Activated CD4-positive, alpha-beta T cell treated with anti-CD3 and anti-CD28 coated beads for 36 hours (primary cell): ENCODE results near the gene NAA50. TPM values are rescaled to one million over a fixed set of nuclear protein-coding genes. Genes with fewer than 3 reads are reported as not detected.

ENCODE experiments used
- ATAC-seq: fragments of 200-7000 bp; cut with Tn5 transposase; one replicate; pipeline ENCODE4 v1.10.0; 2021; ENCODE audit warnings: mild to moderate bottlenecking, moderate library complexity
- CTCF ChIA-PET: fragments of 350-600 bp; sonication (Branson Sonifier 250); formaldehyde crosslinking; loops from one replicate; lab custom pipeline; 2021; ENCODE audit warnings: antibody characterized with exemption; lab: Charles Lee
- POLR2A ChIA-PET: fragments of 350-600 bp; sonication (Branson Sonifier 250); formaldehyde crosslinking; loops from one replicate; lab custom pipeline; 2021; ENCODE audit warnings: antibody characterized with exemption, inconsistent platforms; lab: Charles Lee
- DNase-seq: peaks from one replicate; pipeline ENCODE4 v3.0.0-alpha.2; 2020
- H3K27ac Mint-ChIP-seq: one replicate; pipeline ENCODE4 v1.8.0; 2021; ENCODE audit warnings: mixed read lengths
- H3K27me3 Mint-ChIP-seq: one replicate; pipeline ENCODE4 v1.8.0; 2021; ENCODE audit warnings: mixed read lengths
- H3K36me3 Mint-ChIP-seq: one replicate; pipeline ENCODE4 v1.8.0; 2021; ENCODE audit warnings: low read depth, mixed read lengths
- H3K4me1 Mint-ChIP-seq: one replicate; pipeline ENCODE4 v1.8.0; 2021; ENCODE audit warnings: mixed read lengths
- H3K4me3 Mint-ChIP-seq: one replicate; pipeline ENCODE4 v1.8.0; 2021; ENCODE audit warnings: mild to moderate bottlenecking, moderate library complexity, mixed read lengths
- H3K9me3 Mint-ChIP-seq: one replicate; pipeline ENCODE4 v1.8.0; 2021; ENCODE audit warnings: low read depth, mixed read lengths
- intact Hi-C, 2 experiments: fragments of 100-400 bp; cut with DNase I in 1 of 2; cut with micrococcal nuclease in 1 of 2; formaldehyde crosslinking; loops; one replicate each; pipeline versions ENCODE4 v1.14.2 to v1.15.1; 2022 to 2024; cut with DNase I, micrococcal nuclease
- total RNA-seq, 2 experiments: library from RNA; stranded (reverse); gene quantifications; one replicate each; pipeline ENCODE4 v1.2.3, GENCODE V29; 2021

The NAA50 gene
- total RNA-seq, 2 experiments from 2014 or later: 97.1 to 122 TPM

DNA sequence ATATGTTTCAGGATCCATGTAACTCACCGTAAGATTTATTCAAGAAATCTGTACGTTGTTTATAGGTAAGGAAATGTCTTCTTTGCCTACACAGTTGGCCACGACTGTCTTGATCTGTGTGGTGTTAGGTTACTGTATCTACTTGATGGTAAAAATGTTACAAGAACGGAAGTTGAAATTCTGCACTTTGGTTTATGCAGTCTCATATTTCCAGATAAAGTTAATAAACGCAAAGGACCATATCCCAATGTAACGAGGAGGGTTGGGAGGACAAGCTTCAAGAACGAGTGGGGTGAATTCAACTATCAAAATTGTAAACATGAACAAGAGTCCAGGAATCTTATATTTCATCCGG, 50.6 kb downstream of the NAA50 start:
- ATAC-seq: no peak
- H3K4me1 Mint-ChIP-seq: peaks cover 29% of the 10 kb centered on the region
- H3K4me3 Mint-ChIP-seq: peak overlapping the region; percentile 84
- H3K9me3 Mint-ChIP-seq: no peaks in the 10 kb centered on the region
- intact Hi-C loops: loop anchor here in 1 of 2 experiments (5.0 kb wide), 3 partner anchors 178 to 1133 kb away; partner anchors contain the start of genes ATG3, SLC35A5 and SPICE1
- ChIA-PET CTCF (interaction anchor here (1.0 to 1.9 kb wide), 4 partner anchors 10 to 161 kb away, joined by 3 to 6 read pairs (median 3); no protein-coding TSS in a partner anchor), POLR2A (interaction anchor here (1.2 to 1.6 kb wide), 2 partner anchors 49 to 52 kb away, joined by 4 to 7 read pairs; no protein-coding TSS in a partner anchor)
- peak overlapping the region; percentile 97 for H3K27ac Mint-ChIP-seq
- no peaks in the 10 kb centered on the region for H3K36me3 Mint-ChIP-seq
- no peak for DNase-seq
- no peaks in the 10 kb centered on the region for H3K27me3 Mint-ChIP-seq

DNA sequence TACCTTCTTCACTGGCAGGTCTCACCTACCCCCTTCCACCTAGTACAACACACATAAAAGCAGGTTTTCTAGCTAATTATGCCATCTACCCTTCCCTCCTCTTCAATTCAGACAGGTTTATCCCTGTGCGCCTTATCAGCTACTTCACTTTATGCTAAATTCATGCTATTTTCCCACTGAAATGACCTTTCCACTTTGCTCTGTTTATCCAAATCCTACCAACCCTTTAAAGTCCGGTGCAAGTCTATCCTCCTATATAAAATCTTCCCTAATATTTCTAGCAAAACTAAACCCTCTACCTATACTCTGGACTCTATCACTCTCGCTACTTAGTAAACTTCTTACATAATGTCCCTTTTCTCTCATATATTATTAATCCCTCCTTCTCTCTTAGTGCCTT, 55.6 kb downstream of the NAA50 start:
- POLR2A ChIA-PET: no interaction called here
- H3K27ac Mint-ChIP-seq: no peak overlapping the region
- intact Hi-C loops: no loop called here
- ATAC-seq (no peak), DNase-seq (no peak)
- H3K27me3 Mint-ChIP-seq: no peaks in the 10 kb centered on the region
- no peak overlapping the region for H3K4me3 Mint-ChIP-seq
- H3K9me3 Mint-ChIP-seq: no peaks in the 10 kb centered on the region
- CTCF ChIA-PET: no interaction called here
- H3K4me1 Mint-ChIP-seq: peaks cover 26% of the 10 kb centered on the region
- peaks cover 7% of the 10 kb centered on the region for H3K36me3 Mint-ChIP-seq

DNA sequence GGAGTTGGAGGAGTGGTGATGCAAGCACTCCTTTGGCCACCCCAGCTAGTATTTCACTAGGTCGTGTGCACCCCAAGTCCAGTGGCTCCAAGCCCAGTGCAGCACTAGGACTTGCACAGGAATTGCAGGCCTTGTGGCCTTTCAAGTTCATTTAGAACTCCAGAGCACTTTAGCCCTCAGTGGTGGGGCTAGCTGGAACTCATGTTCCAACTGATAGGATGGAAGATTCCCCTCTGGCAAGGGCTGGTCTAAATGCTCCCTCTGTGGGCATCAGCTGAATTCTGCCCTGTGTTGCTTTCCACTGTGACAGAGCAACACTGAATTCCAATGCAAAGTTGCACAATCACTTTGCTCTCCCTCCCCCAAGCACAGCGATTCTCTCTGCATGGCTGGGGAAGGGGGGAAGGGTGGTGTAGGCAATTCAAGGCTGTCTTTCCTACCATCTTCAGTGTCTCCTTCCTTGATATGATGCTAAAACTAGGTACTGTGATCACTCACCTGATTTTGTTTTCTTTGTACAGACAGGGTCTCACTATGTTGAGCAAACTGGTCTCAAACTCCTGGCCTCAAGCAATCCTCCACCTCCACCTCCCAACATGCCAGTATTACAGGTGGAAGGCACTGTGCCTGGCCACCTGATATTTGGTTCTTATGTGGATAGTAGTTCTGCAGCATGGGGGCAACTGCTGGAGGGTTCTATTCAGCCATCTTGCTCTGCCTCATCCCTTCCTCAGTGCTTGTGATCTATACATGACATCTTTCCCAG, 59.9 kb downstream of the NAA50 start:
- Mint-ChIP-seq H3K27ac (no peak overlapping the region), H3K4me1 (no peaks in the 10 kb centered on the region), H3K36me3 (peaks cover 14% of the 10 kb centered on the region), H3K9me3 (peaks cover 4% of the 10 kb centered on the region), H3K27me3 (no peaks in the 10 kb centered on the region), H3K4me3 (no peak overlapping the region)
- CTCF ChIA-PET: no interaction called here
- intact Hi-C loops: no loop called here
- POLR2A ChIA-PET: no interaction called here
- ATAC-seq: no peak
- DNase-seq: no peak

DNA sequence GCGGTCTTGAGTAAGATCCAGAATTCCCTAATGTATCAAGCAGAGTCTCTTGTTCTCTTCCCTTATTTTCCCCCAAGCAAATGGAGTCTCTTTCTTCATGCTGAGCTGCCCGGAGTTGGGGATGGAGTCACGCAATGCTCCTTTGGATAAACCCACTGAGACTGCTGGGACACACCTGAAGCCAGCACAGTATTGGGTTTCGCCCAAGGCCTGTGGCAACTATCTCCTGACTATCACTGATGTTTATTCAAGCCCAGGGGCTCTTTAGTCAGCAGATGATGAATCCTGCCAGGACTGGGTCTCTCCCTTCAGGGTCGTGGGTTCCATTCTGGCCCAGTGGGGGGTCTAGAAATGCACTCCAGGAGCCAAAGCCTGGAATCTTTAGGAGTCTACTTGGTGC, 60.9 kb downstream of the NAA50 start:
- intact Hi-C loops: no loop called here
- ChIA-PET CTCF (no interaction called here), POLR2A (no interaction called here)
- no peak for DNase-seq
- no peaks in the 10 kb centered on the region for H3K27me3 Mint-ChIP-seq
- no peaks in the 10 kb centered on the region for H3K4me1 Mint-ChIP-seq
- no peak for ATAC-seq
- peaks cover 14% of the 10 kb centered on the region for H3K36me3 Mint-ChIP-seq
- H3K27ac Mint-ChIP-seq: no peak overlapping the region
- peaks cover 4% of the 10 kb centered on the region for H3K9me3 Mint-ChIP-seq
- H3K4me3 Mint-ChIP-seq: no peak overlapping the region

DNA sequence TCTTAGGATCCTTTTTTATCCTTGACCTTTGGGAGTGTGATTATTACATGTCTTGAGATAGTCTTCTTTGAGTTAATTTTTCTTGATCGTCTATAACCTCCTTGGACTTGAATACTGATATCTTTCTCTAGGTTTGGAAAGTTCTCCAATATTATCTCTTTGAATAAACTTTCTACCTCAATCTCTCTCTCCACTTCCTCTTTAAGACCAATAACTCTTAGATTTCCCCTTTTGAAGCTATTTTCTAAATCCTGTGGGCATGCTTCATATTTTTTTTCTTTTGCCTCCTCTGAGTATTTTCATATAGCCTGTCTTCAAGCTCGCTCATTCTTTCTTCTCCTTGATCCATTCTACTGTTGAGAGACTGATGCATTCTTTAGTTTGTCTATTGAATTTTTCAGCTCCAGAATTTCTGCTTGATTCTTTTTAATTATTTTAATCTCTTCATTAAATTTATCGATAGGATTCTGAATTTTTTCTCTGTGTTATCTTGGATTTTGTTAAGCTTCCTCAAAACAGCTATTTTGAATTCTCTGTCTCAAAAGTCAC, 61.7 kb downstream of the NAA50 start:
- Mint-ChIP-seq H3K27me3 (no peaks in the 10 kb centered on the region), H3K4me1 (no peaks in the 10 kb centered on the region), H3K9me3 (peaks cover 4% of the 10 kb centered on the region), H3K36me3 (peaks cover 14% of the 10 kb centered on the region), H3K27ac (no peak overlapping the region), H3K4me3 (no peak overlapping the region)
- ATAC-seq (no peak), DNase-seq (no peak)
- intact Hi-C loops: no loop called here
- CTCF ChIA-PET: no interaction called here
- POLR2A ChIA-PET: no interaction called here

DNA sequence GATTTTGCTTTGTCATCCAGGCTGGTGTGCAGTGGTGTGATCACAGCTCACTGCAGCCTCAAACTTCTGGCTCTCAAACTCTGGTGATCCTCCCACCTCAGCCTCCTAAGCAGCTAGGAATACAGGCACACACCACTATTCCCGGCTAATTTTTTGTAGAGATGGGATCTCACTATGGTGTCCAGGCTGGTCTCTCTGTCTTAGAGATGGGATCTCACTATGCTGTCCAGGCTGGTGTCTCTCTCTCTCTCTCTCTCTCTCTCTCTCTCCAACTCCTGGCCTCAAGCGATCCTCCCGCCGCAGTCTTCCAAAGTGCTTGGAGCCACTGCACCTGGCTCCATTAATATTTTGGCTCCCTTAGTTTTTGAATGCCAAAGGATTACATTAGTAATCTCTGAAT, 67.3 kb downstream of the NAA50 start:
- ChIA-PET CTCF (interaction anchor here (0.6 kb wide), 1 partner anchor 802 kb away, joined by 4 read pairs; no protein-coding TSS in a partner anchor), POLR2A (no interaction called here)
- H3K36me3 Mint-ChIP-seq: peaks cover 16% of the 10 kb centered on the region
- intact Hi-C loops: no loop called here
- DNase-seq (no peak), ATAC-seq (no peak)
- no peak overlapping the region for H3K4me3 Mint-ChIP-seq
- peaks cover 13% of the 10 kb centered on the region for H3K4me1 Mint-ChIP-seq
- no peak overlapping the region for H3K27ac Mint-ChIP-seq
- no peaks in the 10 kb centered on the region for H3K9me3 Mint-ChIP-seq
- H3K27me3 Mint-ChIP-seq: no peaks in the 10 kb centered on the region

DNA sequence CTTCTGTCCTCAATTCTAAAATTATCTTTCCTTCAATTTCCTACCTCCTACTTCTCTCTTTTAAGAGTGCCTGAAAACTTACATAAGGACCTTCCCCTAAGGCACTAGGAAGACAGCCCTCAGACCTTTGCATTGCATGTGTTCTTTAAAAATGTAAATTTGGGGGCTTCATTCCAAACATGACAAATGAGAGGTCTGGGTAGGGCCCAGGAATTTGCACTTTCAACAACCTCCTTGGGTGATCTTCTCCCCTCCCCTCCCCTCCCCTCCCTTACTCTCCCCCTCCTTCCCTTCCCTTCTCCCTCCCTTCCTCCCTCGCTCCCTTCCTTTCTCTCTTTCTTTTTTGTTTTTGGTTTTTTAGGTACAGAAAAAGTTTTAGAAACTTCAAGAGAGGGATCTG, 68.3 kb downstream of the NAA50 start:
- ChIA-PET CTCF (interaction anchor here (0.6 kb wide), 1 partner anchor 348 kb away, joined by 3 read pairs; no protein-coding TSS in a partner anchor), POLR2A (no interaction called here)
- no peak for ATAC-seq
- H3K9me3 Mint-ChIP-seq: no peaks in the 10 kb centered on the region
- H3K27ac Mint-ChIP-seq: no peak overlapping the region
- DNase-seq: no peak
- H3K4me3 Mint-ChIP-seq: no peak overlapping the region
- peaks cover 16% of the 10 kb centered on the region for H3K36me3 Mint-ChIP-seq
- H3K27me3 Mint-ChIP-seq: no peaks in the 10 kb centered on the region
- intact Hi-C loops: no loop called here
- peaks cover 13% of the 10 kb centered on the region for H3K4me1 Mint-ChIP-seq

DNA sequence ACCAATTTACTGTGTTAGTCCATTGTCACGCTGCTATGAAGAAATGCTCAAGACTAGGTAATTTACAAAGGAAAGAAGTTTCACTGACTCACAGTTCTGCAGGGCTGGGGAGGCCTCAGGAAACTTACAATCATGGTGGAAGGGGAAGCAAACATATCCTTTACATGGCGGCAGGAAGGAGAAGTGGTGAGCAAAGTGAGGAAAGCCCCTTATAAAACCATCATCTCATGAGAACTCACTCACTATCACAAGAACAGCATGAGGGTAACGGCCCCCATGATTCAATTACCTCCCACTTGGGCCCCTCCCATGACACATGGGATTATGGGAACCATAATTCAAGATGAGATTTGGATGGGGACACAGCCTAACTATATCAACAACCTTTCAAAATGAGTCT, 69.8 kb downstream of the NAA50 start:
- ATAC-seq (peak; percentile 16), DNase-seq (no peak)
- intact Hi-C loops: no loop called here
- Mint-ChIP-seq H3K36me3 (peaks cover 16% of the 10 kb centered on the region), H3K4me3 (no peak overlapping the region), H3K9me3 (no peaks in the 10 kb centered on the region), H3K27ac (no peak overlapping the region), H3K4me1 (peaks cover 13% of the 10 kb centered on the region), H3K27me3 (no peaks in the 10 kb centered on the region)
- ChIA-PET POLR2A (no interaction called here), CTCF (no interaction called here)

DNA sequence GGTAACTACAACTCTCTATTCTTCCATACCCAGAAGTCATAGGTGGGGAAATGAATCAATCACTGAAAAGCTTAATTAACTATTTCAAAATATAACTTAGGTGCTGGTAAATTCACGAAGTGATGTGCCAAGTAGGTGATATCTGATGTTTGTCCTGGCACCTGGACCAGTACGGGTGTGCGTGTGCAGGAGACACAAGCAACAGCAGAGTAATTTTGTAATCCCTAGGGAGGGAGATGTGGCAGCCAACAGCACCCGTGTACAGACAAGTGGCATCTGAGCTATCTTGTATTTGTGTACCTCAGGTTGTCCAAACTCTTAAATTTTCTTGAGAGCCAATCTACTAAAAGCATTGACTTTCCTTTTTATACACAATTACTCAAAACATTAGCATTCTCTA, 72.5 kb downstream of the NAA50 start:
- CTCF ChIA-PET: interaction anchor here (0.9 to 1.1 kb wide), 3 partner anchors 12 to 96 kb away, joined by 3 read pairs; no protein-coding TSS in a partner anchor
- no peak overlapping the region for H3K27ac Mint-ChIP-seq
- no peak overlapping the region for H3K4me3 Mint-ChIP-seq
- intact Hi-C loops: no loop called here
- peaks cover 19% of the 10 kb centered on the region for H3K36me3 Mint-ChIP-seq
- ATAC-seq (no peak), DNase-seq (no peak)
- H3K4me1 Mint-ChIP-seq: peaks cover 18% of the 10 kb centered on the region
- H3K9me3 Mint-ChIP-seq: no peaks in the 10 kb centered on the region
- POLR2A ChIA-PET: no interaction called here
- H3K27me3 Mint-ChIP-seq: no peaks in the 10 kb centered on the region

DNA sequence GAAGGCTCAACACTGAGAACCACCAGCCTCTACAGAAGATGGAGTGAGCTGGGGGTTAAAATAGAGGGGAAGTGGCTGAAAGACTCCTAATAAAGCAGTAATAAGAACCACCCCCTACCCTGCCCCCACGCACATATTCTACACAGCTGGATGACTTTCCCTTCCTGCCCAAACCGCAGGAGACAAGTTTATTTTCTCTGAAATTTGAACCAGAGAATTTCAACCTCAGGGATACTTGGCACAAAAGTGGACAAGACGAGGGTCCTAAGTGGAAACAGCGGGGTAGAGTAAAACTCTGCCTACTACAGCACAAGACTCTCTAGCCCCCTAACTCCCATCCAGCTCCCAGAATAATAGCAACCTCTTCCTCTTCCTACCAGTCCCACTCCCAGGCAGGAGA, 78.0 kb downstream of the NAA50 start:
- ATAC-seq (no peak), DNase-seq (no peak)
- no peaks in the 10 kb centered on the region for H3K27me3 Mint-ChIP-seq
- POLR2A ChIA-PET: interaction anchor here (0.6 to 0.7 kb wide), 2 partner anchors 32 to 33 kb away, joined by 3 read pairs; no protein-coding TSS in a partner anchor
- H3K27ac Mint-ChIP-seq: no peak overlapping the region
- H3K4me3 Mint-ChIP-seq: no peak overlapping the region
- H3K4me1 Mint-ChIP-seq: peaks cover 17% of the 10 kb centered on the region
- CTCF ChIA-PET: interaction anchor here (0.6 to 0.7 kb wide), 2 partner anchors 43 to 212 kb away, joined by 3 read pairs; no protein-coding TSS in a partner anchor
- intact Hi-C loops: no loop called here
- peaks cover 14% of the 10 kb centered on the region for H3K36me3 Mint-ChIP-seq
- no peaks in the 10 kb centered on the region for H3K9me3 Mint-ChIP-seq
